Panc1 (cell line): ENCODE results near the gene CRK. TPM values are rescaled to one million over a fixed set of nuclear protein-coding genes. Genes with fewer than 3 reads are reported as not detected.

Source experiments
- ATAC-seq: fragments of 200-7000 bp; cut with Tn5 transposase; 2 replicates; pipeline ENCODE4 v1.9.1; 2020; ENCODE audit warnings: mild to moderate bottlenecking, moderate library complexity
- BruUV-seq: library from RNA; stranded (reverse); fragments of 400-500 nt; replicated peaks from 2 replicates; lab custom pipeline; 2021; lab: Mats Ljungman, UMichigan
- CTCF ChIA-PET: fragments of 300-600 bp; sonication (Branson Sonifier 250); formaldehyde crosslinking; loops from one replicate; lab custom pipeline; 2022; ENCODE audit warnings: antibody characterized with exemption; lab: Charles Lee
- POLR2A ChIA-PET: fragments of 300-600 bp; sonication (Branson Sonifier 250); formaldehyde crosslinking; loops from one replicate; lab custom pipeline; 2022; ENCODE audit warnings: antibody characterized with exemption; lab: Charles Lee
- DNase-seq: peaks from one replicate; pipeline ENCODE4 v3.0.0-alpha.2; 2010; ENCODE audit warnings: low read depth, low spot score
- H3K27ac ChIP-seq: 2 replicates; pipeline ENCODE4 v1.5.1; 2011; ENCODE audit warnings: mild to moderate bottlenecking, low read length, inconsistent platforms
- H3K27me3 ChIP-seq: fragments of 200-500 bp; sonication (Bioruptor generic); 2 replicates; pipeline ENCODE4 v1.6.0; 2014; ENCODE audit warnings: low read length, inconsistent platforms; ENCODE audit not compliant: control insufficient read depth, insufficient read depth
- H3K36me3 ChIP-seq: fragments of 200-500 bp; sonication (Bioruptor generic); 2 replicates; pipeline ENCODE4 v1.5.1; 2014; ENCODE audit warnings: inconsistent platforms, mild to moderate bottlenecking, low read length, moderate library complexity; ENCODE audit not compliant: control insufficient read depth, insufficient read depth
- H3K4me1 ChIP-seq: 2 replicates; pipeline ENCODE4 v1.5.1; 2011; ENCODE audit warnings: inconsistent platforms, mild to moderate bottlenecking, low read length, moderate library complexity; ENCODE audit not compliant: control insufficient read depth, insufficient read depth
- H3K4me3 ChIP-seq, 2 experiments: 2 replicates each; pipeline ENCODE4 v1.5.1; 2011 to 2012; ENCODE audit warnings: low read depth in 2 of 2, low read length in 2 of 2, mild to moderate bottlenecking in 2 of 2, inconsistent platforms in 1 of 2, moderate library complexity in 1 of 2
- H3K9me3 ChIP-seq: fragments of 200-500 bp; sonication (Bioruptor generic); 2 replicates; pipeline ENCODE4 v1.5.1; 2014; ENCODE audit warnings: low read depth, mild to moderate bottlenecking, inconsistent platforms, low read length, moderate library complexity; ENCODE audit not compliant: control insufficient read depth, insufficient read depth
- CTCF ChIP-seq: fragments of 450-650 bp; IDR thresholded peaks from 2 replicates; pipeline ENCODE4 v1.5.1; 2017; ENCODE audit warnings: mild to moderate bottlenecking
- POLR2AphosphoS5 ChIP-seq: IDR thresholded peaks from 2 replicates; pipeline ENCODE4 v1.6.1; 2012; ENCODE audit warnings: mild to moderate bottlenecking, low read depth, low read length, moderate library complexity
- SIN3A ChIP-seq: IDR thresholded peaks from 2 replicates; pipeline ENCODE4 v1.6.1; 2012; ENCODE audit warnings: low read depth, mild to moderate bottlenecking, low read length, moderate library complexity, borderline replicate concordance; ENCODE audit not compliant: insufficient read depth
- TCF7L2 ChIP-seq: IDR thresholded peaks from 2 replicates; pipeline ENCODE4 v1.6.1; 2011; ENCODE audit warnings: mild to moderate bottlenecking, low read depth, low read length, inconsistent platforms
- in situ Hi-C: cut with HindIII; loops from 2 replicates; pipeline ENCODE4 v1.10.0; 2016; ENCODE audit warnings: low sequenced_read_pairs, low pct_unique_long_range_greater_than_20kb
- intact Hi-C: fragments of 100-400 bp; cut with micrococcal nuclease; formaldehyde crosslinking; loops from one replicate; pipeline ENCODE4 v1.10.0; 2022; ENCODE audit not compliant: unreplicated experiment
- total RNA-seq: library from RNA; stranded (reverse); gene quantifications from one replicate; pipeline ENCODE4 v1.2.1, GENCODE V29; 2021; ENCODE audit not compliant: unreplicated experiment
- TF ChIP-seq, protein P1 (sequence below), 2 experiments: IDR thresholded peaks; 2 replicates each; pipeline ENCODE4 v1.6.1; 2011 to 2012; ENCODE audit warnings: low read depth in 2 of 2, control low read depth in 1 of 2, low read length in 1 of 2, mild to moderate bottlenecking in 1 of 2, moderate library complexity in 1 of 2; ENCODE audit not compliant: insufficient read depth in 1 of 2

The CRK gene
- total RNA-seq, 1 experiment from 2014 or later, result 67.0 TPM

DNA sequence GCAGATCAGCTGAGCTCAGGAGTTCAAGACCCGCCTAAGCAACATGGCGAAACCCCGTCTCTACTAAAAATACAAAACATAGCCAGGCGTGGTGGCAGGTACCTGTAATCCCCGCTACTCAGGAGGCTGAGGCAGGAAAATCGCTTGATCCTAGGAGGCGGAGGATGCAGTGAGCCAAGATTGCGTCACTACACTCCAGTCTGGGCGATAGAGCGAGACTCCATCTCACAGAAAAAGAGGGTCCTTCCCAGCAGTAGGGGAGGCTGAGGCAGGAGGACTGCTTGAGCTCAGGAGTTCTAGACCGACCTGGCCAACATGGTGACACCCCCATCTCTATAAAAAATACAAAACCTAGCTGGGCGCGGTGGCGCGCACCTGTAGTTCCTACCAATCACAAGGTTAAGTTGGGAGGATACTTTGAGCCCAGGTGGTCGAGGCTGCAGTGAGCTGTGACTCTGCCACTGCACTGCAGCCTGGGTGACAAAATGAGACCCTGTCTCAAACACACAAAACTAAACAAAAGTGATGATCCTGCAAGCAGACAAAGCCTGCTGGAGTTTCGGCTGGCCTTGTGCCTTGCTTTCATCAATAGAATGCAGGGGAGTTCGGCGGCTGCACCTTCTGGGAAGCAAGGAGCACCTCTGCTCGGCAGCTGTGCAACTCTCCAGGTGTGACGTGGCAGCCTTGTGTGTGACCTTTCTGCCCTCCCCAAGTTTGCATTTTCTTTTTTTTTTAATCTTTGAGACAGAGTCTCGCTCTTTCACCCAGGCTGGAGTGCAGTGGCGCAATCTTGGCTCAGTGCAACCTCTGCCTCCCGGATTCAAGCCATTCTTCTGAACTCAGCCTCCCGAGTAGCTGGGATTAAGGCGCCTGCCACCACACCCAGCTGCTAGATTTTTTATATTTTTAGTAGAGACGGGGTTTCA, 43.6 kb downstream of the CRK start:
- DNase-seq, result no peak
- in situ Hi-C loops, result no loop called here
- CTCF ChIA-PET, result no interaction called here

GRCh38 chr17:1402262-1402586, 53.8 kb downstream of the CRK start:
- H3K4me3 ChIP-seq, result no peak overlapping the region
- no peak for DNase-seq
- H3K9me3 ChIP-seq, result no peaks in the 10 kb centered on the region
- POLR2A ChIA-PET, result interaction anchor here (0.7 kb wide), 1 partner anchor 774 kb away, joined by 17 read pairs; no protein-coding TSS in a partner anchor
- no peak overlapping the region for H3K27ac ChIP-seq
- no TSS peak for BruUV-seq
- TF ChIP-seq, protein P1, sequence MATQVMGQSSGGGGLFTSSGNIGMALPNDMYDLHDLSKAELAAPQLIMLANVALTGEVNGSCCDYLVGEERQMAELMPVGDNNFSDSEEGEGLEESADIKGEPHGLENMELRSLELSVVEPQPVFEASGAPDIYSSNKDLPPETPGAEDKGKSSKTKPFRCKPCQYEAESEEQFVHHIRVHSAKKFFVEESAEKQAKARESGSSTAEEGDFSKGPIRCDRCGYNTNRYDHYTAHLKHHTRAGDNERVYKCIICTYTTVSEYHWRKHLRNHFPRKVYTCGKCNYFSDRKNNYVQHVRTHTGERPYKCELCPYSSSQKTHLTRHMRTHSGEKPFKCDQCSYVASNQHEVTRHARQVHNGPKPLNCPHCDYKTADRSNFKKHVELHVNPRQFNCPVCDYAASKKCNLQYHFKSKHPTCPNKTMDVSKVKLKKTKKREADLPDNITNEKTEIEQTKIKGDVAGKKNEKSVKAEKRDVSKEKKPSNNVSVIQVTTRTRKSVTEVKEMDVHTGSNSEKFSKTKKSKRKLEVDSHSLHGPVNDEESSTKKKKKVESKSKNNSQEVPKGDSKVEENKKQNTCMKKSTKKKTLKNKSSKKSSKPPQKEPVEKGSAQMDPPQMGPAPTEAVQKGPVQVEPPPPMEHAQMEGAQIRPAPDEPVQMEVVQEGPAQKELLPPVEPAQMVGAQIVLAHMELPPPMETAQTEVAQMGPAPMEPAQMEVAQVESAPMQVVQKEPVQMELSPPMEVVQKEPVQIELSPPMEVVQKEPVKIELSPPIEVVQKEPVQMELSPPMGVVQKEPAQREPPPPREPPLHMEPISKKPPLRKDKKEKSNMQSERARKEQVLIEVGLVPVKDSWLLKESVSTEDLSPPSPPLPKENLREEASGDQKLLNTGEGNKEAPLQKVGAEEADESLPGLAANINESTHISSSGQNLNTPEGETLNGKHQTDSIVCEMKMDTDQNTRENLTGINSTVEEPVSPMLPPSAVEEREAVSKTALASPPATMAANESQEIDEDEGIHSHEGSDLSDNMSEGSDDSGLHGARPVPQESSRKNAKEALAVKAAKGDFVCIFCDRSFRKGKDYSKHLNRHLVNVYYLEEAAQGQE (IDR thresholded peaks at IDR 0.05; ENCODE audit: insufficient read depth in 1 of 2, low read depth in 2 of 2, low read length in 1 of 2), result no peak
- TF ChIP-seq CTCF, result no peak
- no peak for TF ChIP-seq POLR2AphosphoS5
- no peak for TF ChIP-seq SIN3A
- TF ChIP-seq TCF7L2, result no peak
- peaks cover 4% of the 10 kb centered on the region for H3K36me3 ChIP-seq
- intact Hi-C loops (no loop called here), in situ Hi-C loops (no loop called here)
- no peaks in the 10 kb centered on the region for H3K27me3 ChIP-seq
- ATAC-seq, result no peak
- peaks cover 8% of the 10 kb centered on the region for H3K4me1 ChIP-seq
- CTCF ChIA-PET, result no interaction called here

More for the DNA sequence above, 43.6 kb downstream of the CRK start:
- H3K4me3 ChIP-seq, result no peak overlapping the region
- no peaks in the 10 kb centered on the region for H3K27me3 ChIP-seq
- no peaks in the 10 kb centered on the region for H3K36me3 ChIP-seq
- POLR2A ChIA-PET, result interaction anchor here (0.7 kb wide), 2 partner anchors 13 to 34 kb away, joined by 3 read pairs; partner anchors contain the start of gene YWHAE
- H3K9me3 ChIP-seq, result no peaks in the 10 kb centered on the region
- TF ChIP-seq POLR2AphosphoS5 (no peak), CTCF (no peak), TCF7L2 (no peak), SIN3A (no peak)
- TF ChIP-seq, protein P1 (IDR thresholded peaks at IDR 0.05; ENCODE audit: insufficient read depth in 1 of 2, low read depth in 2 of 2, low read length in 1 of 2), result no peak
- H3K4me1 ChIP-seq, result no peaks in the 10 kb centered on the region; the same call in 1 of the 2 replicates
- no peak overlapping the region for H3K27ac ChIP-seq
- no peak for ATAC-seq
- intact Hi-C loops, result no loop called here
- BruUV-seq, result no TSS peak
